GM12801 (cell line): ENCODE data around the gene GLRA3.

ENCODE experiments used
- CTCF ChIP-seq: IDR thresholded peaks from one replicate; pipeline ENCODE4 v1.5.1; 2011; ENCODE audit warnings: control low read depth; ENCODE audit not compliant: insufficient read length; ENCODE audit errors: extremely low read depth

Gene GLRA3

GRCh38 chr4:174697896-174698295 lies 131.2 kb downstream of the GLRA3 start:
- no peak for TF ChIP-seq CTCF

- no peak for TF ChIP-seq CTCF
These were observed 131.8 kb downstream of the GLRA3 start for GRCh38 chr4:174697202-174697601.

- TF ChIP-seq CTCF, result no peak
These were observed 132.4 kb downstream of the GLRA3 start for GRCh38 chr4:174696657-174697056.

GRCh38 chr4:174690665-174691064 lies 138.4 kb downstream of the GLRA3 start:
- TF ChIP-seq CTCF, result no peak

GRCh38 chr4:174689618-174690017 lies 139.4 kb downstream of the GLRA3 start:
- TF ChIP-seq CTCF, result no peak

- TF ChIP-seq CTCF, result no peak
These were observed 142.2 kb downstream of the GLRA3 start for GRCh38 chr4:174686826-174687225.

GRCh38 chr4:174681723-174682300 lies 147.2 kb downstream of the GLRA3 start:
- no peak for TF ChIP-seq CTCF
